ENCODE data around the gene AKT2. TPM values are rescaled to one million over a fixed set of nuclear protein-coding genes. Genes with fewer than 3 reads are reported as not detected.
A peak's percentile ranks its signal among the peaks of the same experiment; 100 is the strongest.

The AKT2 gene
- total RNA-seq, 1 donor from 2014 or later, result 197 TPM

GRCh38 chr19:40312533-40312932, 27.4 kb upstream of the AKT2 start:
- no peak overlapping the region for H3K4me3 Mint-ChIP-seq (ENCODE audit: unreplicated experiment)
- peaks cover 2% of the 10 kb centered on the region for H3K4me1 Mint-ChIP-seq (ENCODE audit: low read depth, unreplicated experiment)
- no peak overlapping the region for H3K27ac Mint-ChIP-seq (ENCODE audit: unreplicated experiment)
- H3K9me3 Mint-ChIP-seq (ENCODE audit: unreplicated experiment), result no peaks in the 10 kb centered on the region
- DNase-seq, result no peak
- no peak for TF ChIP-seq CTCF (IDR thresholded peaks at IDR 0.05; ENCODE audit: partially characterized antibody, unreplicated experiment)
- H3K27me3 Mint-ChIP-seq (ENCODE audit: unreplicated experiment), result no peaks in the 10 kb centered on the region
- H3K36me3 Mint-ChIP-seq (ENCODE audit: unreplicated experiment), result no peaks in the 10 kb centered on the region

- no peaks in the 10 kb centered on the region for H3K9me3 Mint-ChIP-seq (ENCODE audit: unreplicated experiment)
- no peak for TF ChIP-seq CTCF (IDR thresholded peaks at IDR 0.05; ENCODE audit: partially characterized antibody, unreplicated experiment)
- no peak overlapping the region for H3K4me3 Mint-ChIP-seq (ENCODE audit: unreplicated experiment)
- DNase-seq, result no peak
- H3K36me3 Mint-ChIP-seq (ENCODE audit: unreplicated experiment), result no peaks in the 10 kb centered on the region
- H3K27me3 Mint-ChIP-seq (ENCODE audit: unreplicated experiment), result no peaks in the 10 kb centered on the region
- peaks cover 5% of the 10 kb centered on the region for H3K4me1 Mint-ChIP-seq (ENCODE audit: low read depth, unreplicated experiment)
- no peak overlapping the region for H3K27ac Mint-ChIP-seq (ENCODE audit: unreplicated experiment)
These were observed 24.5 kb upstream of the AKT2 start for GRCh38 chr19:40309666-40310065.

- DNase-seq, result peak; percentile 83
- no peaks in the 10 kb centered on the region for H3K36me3 Mint-ChIP-seq (ENCODE audit: unreplicated experiment)
- H3K27me3 Mint-ChIP-seq (ENCODE audit: unreplicated experiment), result no peaks in the 10 kb centered on the region
- peaks cover 5% of the 10 kb centered on the region for H3K4me1 Mint-ChIP-seq (ENCODE audit: low read depth, unreplicated experiment)
- no peaks in the 10 kb centered on the region for H3K9me3 Mint-ChIP-seq (ENCODE audit: unreplicated experiment)
- TF ChIP-seq CTCF (IDR thresholded peaks at IDR 0.05; ENCODE audit: partially characterized antibody, unreplicated experiment), result peak; percentile 84
- no peak overlapping the region for H3K27ac Mint-ChIP-seq (ENCODE audit: unreplicated experiment)
- no peak overlapping the region for H3K4me3 Mint-ChIP-seq (ENCODE audit: unreplicated experiment)
These were observed 20.3 kb upstream of the AKT2 start for GRCh38 chr19:40305403-40305802.

- TF ChIP-seq CTCF (IDR thresholded peaks at IDR 0.05; ENCODE audit: partially characterized antibody, unreplicated experiment), result no peak
- Mint-ChIP-seq H3K4me1 (ENCODE audit: low read depth, unreplicated experiment) (peaks cover 3% of the 10 kb centered on the region), H3K4me3 (ENCODE audit: unreplicated experiment) (no peak overlapping the region), H3K27ac (ENCODE audit: unreplicated experiment) (no peak overlapping the region), H3K36me3 (ENCODE audit: unreplicated experiment) (no peaks in the 10 kb centered on the region), H3K9me3 (ENCODE audit: unreplicated experiment) (no peaks in the 10 kb centered on the region), H3K27me3 (ENCODE audit: unreplicated experiment) (no peaks in the 10 kb centered on the region)
- no peak for DNase-seq
These were observed 19.2 kb upstream of the AKT2 start for GRCh38 chr19:40304306-40304705.

- H3K4me3 Mint-ChIP-seq (ENCODE audit: unreplicated experiment), result no peak overlapping the region
- H3K36me3 Mint-ChIP-seq (ENCODE audit: unreplicated experiment), result no peaks in the 10 kb centered on the region
- H3K27ac Mint-ChIP-seq (ENCODE audit: unreplicated experiment), result no peak overlapping the region
- no peaks in the 10 kb centered on the region for H3K9me3 Mint-ChIP-seq (ENCODE audit: unreplicated experiment)
- TF ChIP-seq CTCF (IDR thresholded peaks at IDR 0.05; ENCODE audit: partially characterized antibody, unreplicated experiment), result no peak
- peaks cover 3% of the 10 kb centered on the region for H3K4me1 Mint-ChIP-seq (ENCODE audit: low read depth, unreplicated experiment)
- no peak for DNase-seq
- H3K27me3 Mint-ChIP-seq (ENCODE audit: unreplicated experiment), result no peaks in the 10 kb centered on the region
These were observed 18.6 kb upstream of the AKT2 start for GRCh38 chr19:40303765-40304164.

Data from glutamatergic neuron (in vitro differentiated cells).